DOHH2 (cell line): ENCODE measurements around the gene ANKS3.

Experiments used
- H3F3A ChIP-seq: fragments of 200-600 bp; sonication (generic), shearing (Covaris generic); 2 replicates; pipeline ENCODE4 v1.6.0; 2016; ENCODE audit warnings: antibody characterized with exemption, mild to moderate bottlenecking; ENCODE audit not compliant: control insufficient read depth, insufficient read depth
- H3K27ac ChIP-seq: fragments of 200-600 bp; sonication (generic); 2 replicates; pipeline ENCODE4 v1.5.1; 2014; ENCODE audit warnings: low read depth, mild to moderate bottlenecking, low read length, moderate library complexity
- H3K27me3 ChIP-seq: fragments of 200-600 bp; sonication (generic); 2 replicates; pipeline ENCODE4 v1.6.1; 2014; ENCODE audit warnings: mild to moderate bottlenecking, low read length, mixed read lengths; ENCODE audit not compliant: control insufficient read depth
- H3K36me3 ChIP-seq: fragments of 200-600 bp; sonication (generic); 2 replicates; pipeline ENCODE4 v1.6.1; 2014; ENCODE audit warnings: mild to moderate bottlenecking, low read length, moderate library complexity, mixed read lengths; ENCODE audit not compliant: control insufficient read depth
- H3K4me1 ChIP-seq: fragments of 200-600 bp; sonication (generic); 2 replicates; pipeline ENCODE4 v1.6.1; 2014; ENCODE audit warnings: mild to moderate bottlenecking, low read length, mixed read lengths; ENCODE audit not compliant: control insufficient read depth
- H3K4me2 ChIP-seq: fragments of 200-600 bp; sonication (generic); 2 replicates; pipeline ENCODE4 v1.6.0; 2014; ENCODE audit warnings: mild to moderate bottlenecking, low read length, moderate library complexity
- H3K4me3 ChIP-seq: fragments of 200-600 bp; sonication (generic); 2 replicates; pipeline ENCODE4 v1.5.1; 2014; ENCODE audit warnings: mild to moderate bottlenecking, low read length, mixed read lengths
- H3K79me2 ChIP-seq: fragments of 200-600 bp; sonication (generic); 2 replicates; pipeline ENCODE4 v1.6.1; 2014; ENCODE audit warnings: mild to moderate bottlenecking, low read length, mixed read lengths; ENCODE audit not compliant: control insufficient read depth
- H3K9me2 ChIP-seq: fragments of 200-600 bp; sonication (generic); replicated peaks from 2 replicates; pipeline ENCODE4 v1.6.1; 2014; ENCODE audit warnings: mild to moderate bottlenecking, low read length, mixed read lengths; ENCODE audit not compliant: control insufficient read depth
- H3K9me3 ChIP-seq: fragments of 200-600 bp; sonication (generic); 2 replicates; pipeline ENCODE4 v1.6.1; 2014; ENCODE audit warnings: antibody characterized with exemption, low read length, mixed read lengths; ENCODE audit not compliant: control insufficient read depth, insufficient read depth
- H4K20me1 ChIP-seq: fragments of 200-600 bp; sonication (generic); 2 replicates; pipeline ENCODE4 v1.6.0; 2014; ENCODE audit warnings: low read depth, mild to moderate bottlenecking, antibody characterized with exemption, low read length, moderate library complexity; ENCODE audit not compliant: control insufficient read depth, insufficient read depth
- CTCF ChIP-seq: fragments of 200-600 bp; sonication (generic); IDR thresholded peaks from one replicate; pipeline ENCODE4 v1.5.1; 2014; ENCODE audit warnings: antibody characterized with exemption, mild to moderate bottlenecking, low read depth, low read length; ENCODE audit not compliant: poor library complexity, severe bottlenecking
- EZH2phosphoT487 ChIP-seq: fragments of 200-600 bp; sonication (generic); IDR thresholded peaks from 2 replicates; pipeline ENCODE4 v1.6.1; 2017; ENCODE audit warnings: borderline replicate concordance, mild to moderate bottlenecking, antibody characterized with exemption, low read length, moderate library complexity, mixed read lengths

ANKS3 gene

GRCh38 chr16:4700380-4700996 is 33.6 kb downstream of the ANKS3 start:
- Histone ChIP-seq H3K9me3 (no peaks in the 10 kb centered on the region), H3K4me1 (no peaks in the 10 kb centered on the region), H3K36me3 (peaks cover 33% of the 10 kb centered on the region), H3F3A (no peaks in the 10 kb centered on the region), H4K20me1 (peaks cover under 1% of the 10 kb centered on the region; the same call in 1 of the 2 replicates), H3K4me3 (no peak overlapping the region), H3K9me2 (no peaks in the 10 kb centered on the region), H3K4me2 (no peak overlapping the region), H3K27me3 (no peaks in the 10 kb centered on the region), H3K27ac (no peak overlapping the region), H3K79me2 (no peaks in the 10 kb centered on the region)
- TF ChIP-seq CTCF (no peak), EZH2phosphoT487 (no peak)

- Histone ChIP-seq H3K4me1 (peaks cover 6% of the 10 kb centered on the region; the same call in 1 of the 2 replicates), H3K4me2 (no peak overlapping the region), H3F3A (no peaks in the 10 kb centered on the region), H3K27ac (no peak overlapping the region), H3K4me3 (no peak overlapping the region), H4K20me1 (peaks cover 4% of the 10 kb centered on the region; the same call in 1 of the 2 replicates), H3K27me3 (no peaks in the 10 kb centered on the region), H3K9me3 (no peaks in the 10 kb centered on the region), H3K79me2 (peaks cover 11% of the 10 kb centered on the region), H3K36me3 (peaks cover 38% of the 10 kb centered on the region), H3K9me2 (no peaks in the 10 kb centered on the region)
- no peak for TF ChIP-seq CTCF
- TF ChIP-seq EZH2phosphoT487 = no peak
Observed at GRCh38 chr16:4699046-4699556, 35.0 kb downstream of the ANKS3 start.

GRCh38 chr16:4698321-4699045 is 35.6 kb downstream of the ANKS3 start:
- Histone ChIP-seq H4K20me1 (peaks cover 4% of the 10 kb centered on the region; the same call in 1 of the 2 replicates), H3K4me2 (no peak overlapping the region), H3K27me3 (no peaks in the 10 kb centered on the region), H3K9me2 (no peaks in the 10 kb centered on the region), H3K4me3 (no peak overlapping the region), H3K36me3 (peaks cover 38% of the 10 kb centered on the region), H3K79me2 (peaks cover 16% of the 10 kb centered on the region), H3K27ac (no peak overlapping the region), H3K9me3 (no peaks in the 10 kb centered on the region), H3F3A (no peaks in the 10 kb centered on the region), H3K4me1 (peaks cover 6% of the 10 kb centered on the region; the same call in 1 of the 2 replicates)
- TF ChIP-seq EZH2phosphoT487 = no peak
- no peak for TF ChIP-seq CTCF
